Measurements from ENCODE around the gene CFAP74. TPM values are rescaled to one million over a fixed set of nuclear protein-coding genes. Genes with fewer than 3 reads are reported as not detected.
"Not testable (repeated sequence)": the region's sequence is repeated elsewhere in the genome, so short reads cannot be mapped to it uniquely, and the experiment has no call there.

Gene CFAP74
- polyA plus RNA-seq, 1 donor (not counting 4 experiments of a cell fraction or from before 2014, with no cell fraction given) = not detected

- Histone ChIP-seq H3K4me2 (ENCODE audit: control insufficient read depth, extremely low read depth, insufficient read depth, low read depth, low read length) (no peak overlapping the region), H3K9me1 (ENCODE audit: control insufficient read depth, extremely low read depth, insufficient read depth, low read length) (no peaks in the 10 kb centered on the region), H3K36me3 (ENCODE audit: control insufficient read depth in 2 of 2, extremely low read depth in 1 of 2, insufficient read depth in 2 of 2, low read length in 2 of 2) (no peaks in the 10 kb centered on the region), H3K4me1 (ENCODE audit: control insufficient read depth, extremely low read depth, insufficient read depth, low read length) (no peaks in the 10 kb centered on the region), H3K4me3 (ENCODE audit: control insufficient read depth in 2 of 3, extremely low read depth in 1 of 3, insufficient read depth in 2 of 3, low read depth in 1 of 3, low read length in 3 of 3) (no peak overlapping the region), H3K9me3 (ENCODE audit: control insufficient read depth, low read depth, low read length) (peaks cover 11% of the 10 kb centered on the region), H4K20me1 (ENCODE audit: control insufficient read depth, extremely low read depth, insufficient read depth, low read length) (no peaks in the 10 kb centered on the region), H3K79me2 (ENCODE audit: control insufficient read depth, insufficient read depth, low read length) (no peaks in the 10 kb centered on the region), H3K9ac (ENCODE audit: control insufficient read depth, extremely low read depth, insufficient read depth, low read length) (no peak overlapping the region), H3K27ac (ENCODE audit: control insufficient read depth, insufficient read depth, low read length) (no peak overlapping the region), H2AFZ (ENCODE audit: control insufficient read depth, low read length) (no peak overlapping the region), H3K27me3 (ENCODE audit: control insufficient read depth, extremely low read depth, insufficient read depth, low read length) (peaks cover 5% of the 10 kb centered on the region)
- DNase-seq (ENCODE audit: low read depth, low spot score) = no peak
- no peak for TF ChIP-seq CTCF (optimal IDR thresholded peaks at IDR 0.05 in 1 of 3, IDR thresholded peaks at IDR 0.05 in 1 of 3, conservative IDR thresholded peaks at IDR 0.05 in 1 of 3; ENCODE audit: extremely low read depth in 1 of 3, insufficient read depth in 2 of 3, low read length in 3 of 3)
- TF ChIP-seq EZH2 (IDR thresholded peaks at IDR 0.05; ENCODE audit: low read length) = no peak
- no peak for FAIRE-seq
- dilution Hi-C loops (cut with MboI; ENCODE audit: extremely low pct_ligation_motif_present, low sequenced_read_pairs) = no loop called here
Observed at GRCh38 chr1:1979482-1980165, 24.0 kb downstream of the CFAP74 start.

- H3K36me3 ChIP-seq (ENCODE audit: control insufficient read depth in 2 of 2, extremely low read depth in 1 of 2, insufficient read depth in 2 of 2, low read length in 2 of 2); H3K9me1 ChIP-seq (ENCODE audit: control insufficient read depth, extremely low read depth, insufficient read depth, low read length); H3K79me2 ChIP-seq (ENCODE audit: control insufficient read depth, insufficient read depth, low read length); H3K4me3 ChIP-seq (ENCODE audit: control insufficient read depth in 2 of 3, extremely low read depth in 1 of 3, insufficient read depth in 2 of 3, low read depth in 1 of 3, low read length in 3 of 3); DNase-seq (ENCODE audit: low read depth, low spot score); H3K27ac ChIP-seq (ENCODE audit: control insufficient read depth, insufficient read depth, low read length); H3K9ac ChIP-seq (ENCODE audit: control insufficient read depth, extremely low read depth, insufficient read depth, low read length); H2AFZ ChIP-seq (ENCODE audit: control insufficient read depth, low read length); H3K4me2 ChIP-seq (ENCODE audit: control insufficient read depth, extremely low read depth, insufficient read depth, low read depth, low read length); H3K4me1 ChIP-seq (ENCODE audit: control insufficient read depth, extremely low read depth, insufficient read depth, low read length); dilution Hi-C loops (cut with MboI; ENCODE audit: extremely low pct_ligation_motif_present, low sequenced_read_pairs); FAIRE-seq; H3K27me3 ChIP-seq (ENCODE audit: control insufficient read depth, extremely low read depth, insufficient read depth, low read length); H4K20me1 ChIP-seq (ENCODE audit: control insufficient read depth, extremely low read depth, insufficient read depth, low read length): not testable (repeated sequence)
- peaks cover 11% of the 10 kb centered on the region for H3K9me3 ChIP-seq (ENCODE audit: control insufficient read depth, low read depth, low read length)
Observed at GRCh38 chr1:1978690-1979481, 24.7 kb downstream of the CFAP74 start.
